K562 (cell line): ENCODE measurements around the gene SLIT1. TPM values are rescaled to one million over a fixed set of nuclear protein-coding genes. Genes with fewer than 3 reads are reported as not detected.

Experiments
- ATAC-seq: fragments of 200-7000 bp; cut with Tn5 transposase; 3 replicates; pipeline ENCODE4 v1.9.1; 2020; ENCODE audit warnings: moderate library complexity
- BruUV-seq: library from RNA; stranded (reverse); fragments of 400-500 nt; replicated peaks from 2 replicates; lab custom pipeline; 2021; lab: Mats Ljungman, UMichigan
- CTCF ChIA-PET: fragments of 300-600 bp; formaldehyde crosslinking; extraction: SDS; loops from one replicate; lab custom pipeline; 2021; ENCODE audit warnings: low intra/inter-chr PET ratio; lab: Yijun Ruan, JAX
- POLR2A ChIA-PET: fragments of 300-600, 350-650 bp; sonication (Branson Sonifier 250); formaldehyde crosslinking; extraction: SDS; loops from one replicate; lab custom pipeline; 2021; ENCODE audit warnings: antibody characterized with exemption, inconsistent platforms; lab: Yijun Ruan, JAX
- DNase-seq, 4 experiments: peaks; one replicate each; pipeline versions ENCODE4 v3.0.0 to v3.0.0-alpha.2; 2011 to 2018; ENCODE audit warnings: low spot score in 3 of 4, mixed read lengths in 3 of 4; ENCODE audit errors: extremely low read depth in 1 of 4
- FAIRE-seq: peaks from 2 replicates; lab custom pipeline; 2011; peaks lifted over from hg19 to GRCh38; lab: Jason Lieb, UNC
- H2AFZ ChIP-seq: 2 replicates; pipeline ENCODE4 v1.6.0; 2011; ENCODE audit warnings: low read depth, low read length, control low read depth, inconsistent platforms
- H3K27ac ChIP-seq: fragments of 200-600 bp; 3 replicates; pipeline ENCODE4 v1.8.0; 2011; ENCODE audit warnings: low read depth, mild to moderate bottlenecking, control low read depth, inconsistent platforms, low read length, moderate library complexity, mixed read lengths; ENCODE audit errors: extremely low read depth
- H3K27me3 ChIP-seq, 2 experiments: fragments of 300-600 bp in 1 of 2; 2 replicates in 1 of 2; 3 replicates in 1 of 2; pipeline versions ENCODE4 v1.6.0 to v1.8.0; 2011; ENCODE audit warnings: inconsistent platforms in 2 of 2, low read length in 2 of 2, mild to moderate bottlenecking in 1 of 2, mixed read lengths in 1 of 2, moderate library complexity in 1 of 2; ENCODE audit not compliant: control insufficient read depth in 2 of 2, insufficient read depth in 2 of 2
- H3K36me3 ChIP-seq: fragments of 300-600 bp; 3 replicates; pipeline ENCODE4 v1.8.0; 2011; ENCODE audit warnings: mild to moderate bottlenecking, low read length, inconsistent platforms; ENCODE audit not compliant: control insufficient read depth, insufficient read depth
- H3K4me1 ChIP-seq, 2 experiments: fragments of 200-600 bp in 1 of 2; replicated peaks in 1 of 2; 2 replicates in 1 of 2; 3 replicates in 1 of 2; pipeline versions ENCODE4 v1.5.1 to v1.8.0; 2011; ENCODE audit warnings: inconsistent platforms in 2 of 2, low read length in 2 of 2, mild to moderate bottlenecking in 1 of 2, mixed read lengths in 1 of 2, moderate library complexity in 1 of 2; ENCODE audit not compliant: control insufficient read depth in 2 of 2, insufficient read depth in 2 of 2
- H3K4me2 ChIP-seq: 2 replicates; pipeline ENCODE4 v1.6.1; 2011; ENCODE audit warnings: low read length, control low read depth, inconsistent platforms, mixed read lengths; ENCODE audit not compliant: insufficient read depth
- H3K4me3 ChIP-seq: fragments of 200-600 bp; sonication (generic), shearing (Covaris generic); 2 replicates; pipeline ENCODE4 v1.5.1; 2016; ENCODE audit warnings: control low read depth, inconsistent platforms
- H3K79me2 ChIP-seq: fragments of 200-600 bp; 3 replicates; pipeline ENCODE4 v1.8.0; 2011; ENCODE audit warnings: low read length, inconsistent platforms; ENCODE audit not compliant: control insufficient read depth, insufficient read depth
- H3K9ac ChIP-seq, 2 experiments: 2 replicates each; pipeline versions ENCODE4 v1.6.0 to v1.6.1; 2011; ENCODE audit warnings: low read depth in 2 of 2, low read length in 2 of 2, control low read depth in 1 of 2, inconsistent platforms in 1 of 2, mild to moderate bottlenecking in 1 of 2, mixed read lengths in 1 of 2; ENCODE audit not compliant: insufficient read depth in 1 of 2
- H3K9me1 ChIP-seq: one replicate; pipeline ENCODE4 v1.6.0; 2011; ENCODE audit warnings: inconsistent platforms, mild to moderate bottlenecking, low read length, moderate library complexity; ENCODE audit not compliant: control insufficient read depth, insufficient read depth
- H3K9me3 ChIP-seq: replicated peaks from 2 replicates; pipeline ENCODE4 v1.5.1; 2011; ENCODE audit warnings: low read depth, low read length, inconsistent platforms; ENCODE audit not compliant: control insufficient read depth, insufficient read depth
- H4K20me1 ChIP-seq: replicated peaks from 2 replicates; pipeline ENCODE4 v1.6.1; 2011; ENCODE audit warnings: low read length, inconsistent platforms, mixed read lengths; ENCODE audit not compliant: control insufficient read depth, insufficient read depth
- ATF1 ChIP-seq, 2 experiments: fragments of 450-650 bp in 1 of 2; IDR thresholded peaks; 2 replicates each; pipeline ENCODE4 v1.6.1; 2016; ENCODE audit warnings: missing compliant biosample characterization in 1 of 2, missing genetic modification characterization in 1 of 2
- CCNT2 ChIP-seq: IDR thresholded peaks from 2 replicates; pipeline ENCODE4 v1.6.1; 2011; ENCODE audit warnings: borderline replicate concordance, low read depth, mild to moderate bottlenecking, moderate library complexity, mixed read lengths, low read length; ENCODE audit not compliant: insufficient read length; ENCODE audit errors: extremely low read depth
- ELF1 ChIP-seq: fragments of 200-800 bp; sonication (Bioruptor generic); IDR thresholded peaks from 2 replicates; pipeline ENCODE4 v1.6.1; 2016; ENCODE audit warnings: missing genetic modification characterization, missing compliant biosample characterization
- GTF2E2 ChIP-seq: fragments of 200-800 bp; sonication (Bioruptor generic); IDR thresholded peaks from 2 replicates; pipeline ENCODE4 v1.6.1; 2016; ENCODE audit warnings: missing genetic modification characterization, missing compliant biosample characterization
- MAFK ChIP-seq: IDR thresholded peaks from 2 replicates; pipeline ENCODE4 v1.6.1; 2011; ENCODE audit warnings: low read length, improper control_type of control experiment
- MTA2 ChIP-seq: fragments of 450-650 bp; IDR thresholded peaks from 2 replicates; pipeline ENCODE4 v1.6.1; 2016; ENCODE audit warnings: low read depth
- PCBP1 ChIP-seq: fragments of 200-400 bp; formaldehyde crosslinking; IDR thresholded peaks from 2 replicates; pipeline ENCODE4 v1.6.1; 2018; ENCODE audit warnings: mild to moderate bottlenecking, low read depth, low read length; ENCODE audit not compliant: poor library complexity, severe bottlenecking
- RAD21 ChIP-seq, 2 experiments: fragments of 250-450 bp in 1 of 2; fragments of 450-650 bp in 1 of 2; sonication (Bioruptor Pico) in 1 of 2; formaldehyde crosslinking in 1 of 2; IDR thresholded peaks in 1 of 2; conservative IDR thresholded peaks in 1 of 2; 2 replicates each; pipeline versions ENCODE4 v1.4.0 to v1.8.0; 2020 to 2022; ENCODE audit warnings: mild to moderate bottlenecking in 2 of 2, moderate library complexity in 1 of 2
- ZNF316 ChIP-seq: fragments of 450-650 bp; IDR thresholded peaks from 2 replicates; pipeline ENCODE4 v1.6.1; 2016
- ZNF583 ChIP-seq: fragments of 250-450 bp; sonication (Bioruptor Pico); IDR thresholded peaks from 2 replicates; pipeline ENCODE4 v1.4.0; 2020
- WGBS: fragments of 100-300 bp; shearing (Covaris generic); methylation state at CpG from one replicate; pipeline ENCODE4 v1.1.6; 2016; ENCODE audit warnings: low coverage, mixed read lengths; ENCODE audit not compliant: insufficient coverage; ENCODE audit errors: missing lambda C conversion rate; 5-methylcytosine and 5-hydroxymethylcytosine counted together
- in situ Hi-C: fragments of 300-500 bp; cut with MboI; formaldehyde crosslinking; loops from 4 replicates; pipeline ENCODE4 v1.15.0; 2018; ENCODE audit warnings: inconsistent platforms, mixed read lengths
- intact Hi-C: fragments of 100-400 bp; cut with micrococcal nuclease; formaldehyde crosslinking; loops from 2 replicates; pipeline ENCODE4 v1.14.2; 2022
- polyA plus RNA-seq, 8 experiments: library from polyadenylated mRNA; depleted of rRNA in 4 of 8; stranded (reverse) in 5 of 8; unstranded in 3 of 8; fragments of >200 nt; fragmentation: Nextera tagmentation in 2 of 8; fragmentation: Illumina TruSeq in 1 of 8; extraction: Ambion mirVana in 2 of 8; extraction: Trizol in 1 of 8; gene quantifications; 2 replicates each; pipeline versions ENCODE4 v1.2.1 to v1.2.3, GENCODE V29; 2011 to 2014; ENCODE audit warnings: inconsistent platforms in 1 of 8, missing spikeins in 1 of 8
- total RNA-seq, 7 experiments: library from RNA; depleted of rRNA in 6 of 7; stranded (reverse); fragments of >200 nt in 6 of 7; fragmentation: Illumina TruSeq in 2 of 7; extraction: Trizol in 2 of 7; gene quantifications; 2 replicates each; pipeline versions ENCODE4 v1.2.1 to v1.2.3, GENCODE V29; 2011 to 2021; ENCODE audit warnings: low replicate concordance in 1 of 7
- TF ChIP-seq, protein P1 (sequence below): fragments of 450-650 bp; IDR thresholded peaks from 2 replicates; pipeline ENCODE4 v1.7.1; 2018; ENCODE audit warnings: mild to moderate bottlenecking, low read depth; ENCODE audit not compliant: partially characterized antibody
- TF ChIP-seq, protein P2 (sequence below): conservative IDR thresholded peaks from 2 replicates; pipeline ENCODE4 v1.6.1; 2011; ENCODE audit warnings: low read depth, mild to moderate bottlenecking, low read length; ENCODE audit not compliant: control insufficient read depth
- TF ChIP-seq, protein P3 (sequence below): sonication (generic); formaldehyde crosslinking; IDR thresholded peaks from 2 replicates; pipeline ENCODE4 v1.8.1; 2023; ENCODE audit warnings: missing genetic modification reagents, mild to moderate bottlenecking, borderline replicate concordance

Gene SLIT1
- total and polyA plus RNA-seq, 9 of the 15 experiments (the other 6 are each of a cell fraction or from before 2014, with no cell fraction given) = 0.01 to 0.11 (median 0.04) TPM; not detected in 3

DNA sequence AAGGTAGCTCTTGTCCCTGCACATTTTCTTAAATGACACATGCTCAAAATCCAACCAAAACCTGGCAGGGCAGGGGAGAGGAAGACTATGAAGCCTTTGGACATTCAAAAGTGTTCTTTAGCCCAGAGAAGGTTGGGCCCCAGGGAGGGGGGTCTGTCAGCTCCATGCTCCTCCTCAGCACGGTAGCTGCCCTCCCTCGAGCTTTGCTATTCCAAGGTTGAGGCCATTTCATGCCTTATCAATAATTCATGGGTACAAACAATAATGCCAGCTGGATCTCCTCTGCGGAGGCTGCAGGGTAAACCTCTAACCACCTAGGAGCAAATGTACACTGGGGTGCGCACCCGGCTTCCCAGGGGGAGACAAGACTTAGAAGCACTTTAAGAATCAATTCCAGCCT is 61.5 kb downstream of the SLIT1 start:
- TF ChIP-seq PCBP1 (no peak), ATF1 (CRISPR knock-in tag; IDR thresholded peaks at IDR 0.05) (no peak), ATF1 (tag; IDR thresholded peaks at IDR 0.05) (no peak), ZNF316 (no peak), GTF2E2 (no peak), RAD21 (CRISPR knock-in tag; conservative IDR thresholded peaks at IDR 0.05 in 1 of 2, IDR thresholded peaks at IDR 0.05 in 1 of 2) (no peak), CCNT2 (no peak), ELF1 (tag) (no peak), ZNF583 (CRISPR knock-in tag) (no peak), MTA2 (no peak), MAFK (no peak)
- TF ChIP-seq, protein P1, sequence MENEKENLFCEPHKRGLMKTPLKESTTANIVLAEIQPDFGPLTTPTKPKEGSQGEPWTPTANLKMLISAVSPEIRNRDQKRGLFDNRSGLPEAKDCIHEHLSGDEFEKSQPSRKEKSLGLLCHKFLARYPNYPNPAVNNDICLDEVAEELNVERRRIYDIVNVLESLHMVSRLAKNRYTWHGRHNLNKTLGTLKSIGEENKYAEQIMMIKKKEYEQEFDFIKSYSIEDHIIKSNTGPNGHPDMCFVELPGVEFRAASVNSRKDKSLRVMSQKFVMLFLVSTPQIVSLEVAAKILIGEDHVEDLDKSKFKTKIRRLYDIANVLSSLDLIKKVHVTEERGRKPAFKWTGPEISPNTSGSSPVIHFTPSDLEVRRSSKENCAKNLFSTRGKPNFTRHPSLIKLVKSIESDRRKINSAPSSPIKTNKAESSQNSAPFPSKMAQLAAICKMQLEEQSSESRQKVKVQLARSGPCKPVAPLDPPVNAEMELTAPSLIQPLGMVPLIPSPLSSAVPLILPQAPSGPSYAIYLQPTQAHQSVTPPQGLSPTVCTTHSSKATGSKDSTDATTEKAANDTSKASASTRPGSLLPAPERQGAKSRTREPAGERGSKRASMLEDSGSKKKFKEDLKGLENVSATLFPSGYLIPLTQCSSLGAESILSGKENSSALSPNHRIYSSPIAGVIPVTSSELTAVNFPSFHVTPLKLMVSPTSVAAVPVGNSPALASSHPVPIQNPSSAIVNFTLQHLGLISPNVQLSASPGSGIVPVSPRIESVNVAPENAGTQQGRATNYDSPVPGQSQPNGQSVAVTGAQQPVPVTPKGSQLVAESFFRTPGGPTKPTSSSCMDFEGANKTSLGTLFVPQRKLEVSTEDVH = no peak
- TF ChIP-seq, protein P2, sequence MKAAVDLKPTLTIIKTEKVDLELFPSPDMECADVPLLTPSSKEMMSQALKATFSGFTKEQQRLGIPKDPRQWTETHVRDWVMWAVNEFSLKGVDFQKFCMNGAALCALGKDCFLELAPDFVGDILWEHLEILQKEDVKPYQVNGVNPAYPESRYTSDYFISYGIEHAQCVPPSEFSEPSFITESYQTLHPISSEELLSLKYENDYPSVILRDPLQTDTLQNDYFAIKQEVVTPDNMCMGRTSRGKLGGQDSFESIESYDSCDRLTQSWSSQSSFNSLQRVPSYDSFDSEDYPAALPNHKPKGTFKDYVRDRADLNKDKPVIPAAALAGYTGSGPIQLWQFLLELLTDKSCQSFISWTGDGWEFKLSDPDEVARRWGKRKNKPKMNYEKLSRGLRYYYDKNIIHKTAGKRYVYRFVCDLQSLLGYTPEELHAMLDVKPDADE = no peak
- TF ChIP-seq, protein P3, sequence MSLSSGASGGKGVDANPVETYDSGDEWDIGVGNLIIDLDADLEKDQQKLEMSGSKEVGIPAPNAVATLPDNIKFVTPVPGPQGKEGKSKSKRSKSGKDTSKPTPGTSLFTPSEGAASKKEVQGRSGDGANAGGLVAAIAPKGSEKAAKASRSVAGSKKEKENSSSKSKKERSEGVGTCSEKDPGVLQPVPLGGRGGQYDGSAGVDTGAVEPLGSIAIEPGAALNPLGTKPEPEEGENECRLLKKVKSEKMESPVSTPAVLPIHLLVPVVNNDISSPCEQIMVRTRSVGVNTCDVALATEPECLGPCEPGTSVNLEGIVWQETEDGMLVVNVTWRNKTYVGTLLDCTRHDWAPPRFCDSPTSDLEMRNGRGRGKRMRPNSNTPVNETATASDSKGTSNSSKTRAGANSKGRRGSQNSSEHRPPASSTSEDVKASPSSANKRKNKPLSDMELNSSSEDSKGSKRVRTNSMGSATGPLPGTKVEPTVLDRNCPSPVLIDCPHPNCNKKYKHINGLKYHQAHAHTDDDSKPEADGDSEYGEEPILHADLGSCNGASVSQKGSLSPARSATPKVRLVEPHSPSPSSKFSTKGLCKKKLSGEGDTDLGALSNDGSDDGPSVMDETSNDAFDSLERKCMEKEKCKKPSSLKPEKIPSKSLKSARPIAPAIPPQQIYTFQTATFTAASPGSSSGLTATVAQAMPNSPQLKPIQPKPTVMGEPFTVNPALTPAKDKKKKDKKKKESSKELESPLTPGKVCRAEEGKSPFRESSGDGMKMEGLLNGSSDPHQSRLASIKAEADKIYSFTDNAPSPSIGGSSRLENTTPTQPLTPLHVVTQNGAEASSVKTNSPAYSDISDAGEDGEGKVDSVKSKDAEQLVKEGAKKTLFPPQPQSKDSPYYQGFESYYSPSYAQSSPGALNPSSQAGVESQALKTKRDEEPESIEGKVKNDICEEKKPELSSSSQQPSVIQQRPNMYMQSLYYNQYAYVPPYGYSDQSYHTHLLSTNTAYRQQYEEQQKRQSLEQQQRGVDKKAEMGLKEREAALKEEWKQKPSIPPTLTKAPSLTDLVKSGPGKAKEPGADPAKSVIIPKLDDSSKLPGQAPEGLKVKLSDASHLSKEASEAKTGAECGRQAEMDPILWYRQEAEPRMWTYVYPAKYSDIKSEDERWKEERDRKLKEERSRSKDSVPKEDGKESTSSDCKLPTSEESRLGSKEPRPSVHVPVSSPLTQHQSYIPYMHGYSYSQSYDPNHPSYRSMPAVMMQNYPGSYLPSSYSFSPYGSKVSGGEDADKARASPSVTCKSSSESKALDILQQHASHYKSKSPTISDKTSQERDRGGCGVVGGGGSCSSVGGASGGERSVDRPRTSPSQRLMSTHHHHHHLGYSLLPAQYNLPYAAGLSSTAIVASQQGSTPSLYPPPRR (CRISPR knock-in tag) = no peak
- H2AFZ ChIP-seq = no peak overlapping the region
- ChIA-PET POLR2A (interaction anchor here (0.5 kb wide), 1 partner anchor 160 kb away, joined by 3 read pairs; no protein-coding TSS in a partner anchor), CTCF (no interaction called here)
- intact Hi-C loops (no loop called here), in situ Hi-C loops (no loop called here)
- FAIRE-seq = no peak
- ATAC-seq = no peak
- no peaks in the 10 kb centered on the region for H3K9me1 ChIP-seq
- H3K4me1 ChIP-seq = no peaks in the 10 kb centered on the region; a peak in 1 of 5 replicates
- no peak overlapping the region for H3K27ac ChIP-seq
- BruUV-seq = no TSS peak
- no peaks in the 10 kb centered on the region for H3K36me3 ChIP-seq
- no peak overlapping the region for H3K9ac ChIP-seq
- H3K79me2 ChIP-seq = no peaks in the 10 kb centered on the region
- no peak overlapping the region for H3K4me2 ChIP-seq
- peaks cover 30 to 72% of the 10 kb centered on the region in 2 experiments; a peak in 4 of 5 replicates for H3K27me3 ChIP-seq
- H3K4me3 ChIP-seq = no peak overlapping the region
- H4K20me1 ChIP-seq = no peaks in the 10 kb centered on the region
- no peaks in the 10 kb centered on the region for H3K9me3 ChIP-seq
- 9% methylated on average over 5 of the region's 5 CpGs for WGBS
- no peak for DNase-seq
